CD4-positive, alpha-beta memory T cell (primary cell): ENCODE measurements around the gene TRNP1. TPM values are rescaled to one million over a fixed set of nuclear protein-coding genes. Genes with fewer than 3 reads are reported as not detected.

Experiments used
- CTCF ChIA-PET: fragments of 350-600 bp; sonication (Branson Sonifier 250); formaldehyde crosslinking; loops from one replicate; lab custom pipeline; 2021; ENCODE audit warnings: inconsistent platforms; ENCODE audit not compliant: partially characterized antibody; lab: Charles Lee
- POLR2A ChIA-PET: fragments of 350-600 bp; sonication (Branson Sonifier 250); formaldehyde crosslinking; loops from one replicate; lab custom pipeline; 2021; ENCODE audit not compliant: partially characterized antibody; lab: Charles Lee
- DNase-seq, 5 donors: peaks; one replicate each; pipeline versions ENCODE4 v3.0.0 to v3.0.0-alpha.2; 2020 to 2022; ENCODE audit warnings: mixed read lengths in 1 of 5
- H3K27ac ChIP-seq: one replicate; pipeline ENCODE4 v1.7.0; 2013; ENCODE audit warnings: low read depth, low read length
- H3K27me3 ChIP-seq: 2 replicates; pipeline ENCODE4 v1.7.0; 2013; ENCODE audit warnings: mild to moderate bottlenecking, low read length, moderate library complexity; ENCODE audit not compliant: insufficient read depth
- H3K36me3 ChIP-seq: 2 replicates; pipeline ENCODE4 v1.7.0; 2013; ENCODE audit warnings: mild to moderate bottlenecking, low read length, moderate library complexity; ENCODE audit not compliant: insufficient read depth
- H3K4me1 ChIP-seq: 2 replicates; pipeline ENCODE4 v1.7.0; 2013; ENCODE audit warnings: mild to moderate bottlenecking, low read length, moderate library complexity; ENCODE audit not compliant: insufficient read depth
- H3K4me3 ChIP-seq, 2 donors: one replicate each; pipeline ENCODE4 v1.7.0; 2013; ENCODE audit warnings: low read length in 2 of 2, mild to moderate bottlenecking in 1 of 2
- H3K9me3 ChIP-seq, 2 donors: one replicate each; pipeline ENCODE4 v1.7.0; 2013; ENCODE audit warnings: low read length in 2 of 2, control low read depth in 1 of 2; ENCODE audit not compliant: control insufficient read depth in 1 of 2
- H3K27ac Mint-ChIP-seq, 7 donors: one replicate each; pipeline ENCODE4 v1.8.0; 2020 to 2021; ENCODE audit warnings: mixed read lengths in 7 of 7, mild to moderate bottlenecking in 6 of 7, inconsistent platforms in 3 of 7, moderate library complexity in 3 of 7
- H3K27me3 Mint-ChIP-seq, 2 donors: one replicate each; pipeline ENCODE4 v1.8.0; 2020 to 2021; ENCODE audit warnings: mixed read lengths in 2 of 2
- H3K36me3 Mint-ChIP-seq, 2 donors: one replicate each; pipeline ENCODE4 v1.8.0; 2020 to 2021; ENCODE audit warnings: mixed read lengths in 2 of 2, inconsistent platforms in 1 of 2, mild to moderate bottlenecking in 1 of 2
- H3K4me1 Mint-ChIP-seq, 4 donors: one replicate each; pipeline ENCODE4 v1.8.0; 2020 to 2021; ENCODE audit warnings: mixed read lengths in 4 of 4, mild to moderate bottlenecking in 1 of 4
- H3K4me3 Mint-ChIP-seq, 8 donors: one replicate each; pipeline ENCODE4 v1.8.0; 2020 to 2021; ENCODE audit warnings: mixed read lengths in 8 of 8, mild to moderate bottlenecking in 7 of 8, moderate library complexity in 6 of 8, inconsistent platforms in 3 of 8
- H3K9me3 Mint-ChIP-seq, 8 donors: one replicate each; pipeline ENCODE4 v1.8.0; 2020 to 2021; ENCODE audit warnings: mixed read lengths in 8 of 8, mild to moderate bottlenecking in 5 of 8, inconsistent platforms in 3 of 8, moderate library complexity in 1 of 8
- intact Hi-C: fragments of 100-400 bp; cut with micrococcal nuclease; formaldehyde crosslinking; loops from one replicate; pipeline ENCODE4 v1.15.1; 2023
- polyA plus RNA-seq, 2 donors: library from polyadenylated mRNA; unstranded; fragments of 300-500 nt; fragmentation: Illumina TruSeq; gene quantifications; one replicate each; pipeline ENCODE4 v1.2.3, GENCODE V29; 2021
- total RNA-seq, 2 experiments: library from RNA; stranded (reverse); gene quantifications; one replicate each; pipeline ENCODE4 v1.2.3, GENCODE V29; 2021

The TRNP1 gene
- total and polyA plus RNA-seq, 4 experiments from 2014 or later, result not detected

- H3K36me3 ChIP-seq, result no peaks in the 10 kb centered on the region
- H3K27me3 ChIP-seq, result no peaks in the 10 kb centered on the region
- no peaks in the 10 kb centered on the region for H3K4me1 Mint-ChIP-seq
- peaks cover 2 to 3% of the 10 kb centered on the region in 2 donors for H3K27me3 Mint-ChIP-seq
- no peaks in the 10 kb centered on the region for H3K9me3 ChIP-seq
- no peaks in the 10 kb centered on the region for H3K36me3 Mint-ChIP-seq
- no peak for DNase-seq
- no peak overlapping the region for H3K27ac Mint-ChIP-seq
- no peak overlapping the region for H3K4me3 Mint-ChIP-seq
- no peak overlapping the region for H3K27ac ChIP-seq
- CTCF ChIA-PET, result interaction anchor here (1.9 kb wide), 1 partner anchor 16 kb away, joined by 5 read pairs; no protein-coding TSS in a partner anchor
- H3K4me1 ChIP-seq, result no peaks in the 10 kb centered on the region
- H3K9me3 Mint-ChIP-seq, result no peaks in the 10 kb centered on the region
- no peak overlapping the region for H3K4me3 ChIP-seq
- POLR2A ChIA-PET, result no interaction called here
- intact Hi-C loops, result no loop called here
These were observed 36.0 kb downstream of the TRNP1 start for GRCh38 chr1:27029517-27029916.

- Histone ChIP-seq H3K9me3 (no peaks in the 10 kb centered on the region), H3K4me1 (no peaks in the 10 kb centered on the region), H3K27ac (no peak overlapping the region), H3K4me3 (no peak overlapping the region), H3K36me3 (no peaks in the 10 kb centered on the region), H3K27me3 (no peaks in the 10 kb centered on the region)
- H3K27ac Mint-ChIP-seq, result no peak overlapping the region
- no peaks in the 10 kb centered on the region for H3K4me1 Mint-ChIP-seq
- no peak overlapping the region for H3K4me3 Mint-ChIP-seq
- H3K36me3 Mint-ChIP-seq, result no peaks in the 10 kb centered on the region
- intact Hi-C loops, result no loop called here
- no peaks in the 10 kb centered on the region for H3K9me3 Mint-ChIP-seq
- ChIA-PET POLR2A (no interaction called here), CTCF (interaction anchor here (0.7 kb wide), 1 partner anchor 253 kb away, joined by 5 read pairs; no protein-coding TSS in a partner anchor)
- DNase-seq, result no peak
- peaks cover 1 to 6% of the 10 kb centered on the region in 2 donors for H3K27me3 Mint-ChIP-seq
These were observed 38.0 kb downstream of the TRNP1 start for GRCh38 chr1:27031235-27032118.

- H3K36me3 ChIP-seq, result no peaks in the 10 kb centered on the region
- intact Hi-C loops, result no loop called here
- H3K27ac ChIP-seq, result no peak overlapping the region
- no peaks in the 10 kb centered on the region for H3K27me3 ChIP-seq
- Mint-ChIP-seq H3K36me3 (no peaks in the 10 kb centered on the region), H3K4me1 (no peaks in the 10 kb centered on the region), H3K27ac (no peak overlapping the region), H3K9me3 (no peaks in the 10 kb centered on the region), H3K27me3 (peaks cover 0 to 6% of the 10 kb centered on the region in 2 donors), H3K4me3 (no peak overlapping the region)
- DNase-seq, result no peak
- H3K4me3 ChIP-seq, result no peak overlapping the region
- no peaks in the 10 kb centered on the region for H3K9me3 ChIP-seq
- POLR2A ChIA-PET, result no interaction called here
- no peaks in the 10 kb centered on the region for H3K4me1 ChIP-seq
- CTCF ChIA-PET, result interaction anchor here (0.7 kb wide), 1 partner anchor 252 kb away, joined by 5 read pairs; no protein-coding TSS in a partner anchor
These were observed 38.6 kb downstream of the TRNP1 start for GRCh38 chr1:27032119-27032461.

GRCh38 chr1:27033043-27033746 lies 39.7 kb downstream of the TRNP1 start:
- Histone ChIP-seq H3K4me3 (no peak overlapping the region), H3K9me3 (no peaks in the 10 kb centered on the region), H3K4me1 (no peaks in the 10 kb centered on the region), H3K36me3 (no peaks in the 10 kb centered on the region), H3K27ac (no peak overlapping the region), H3K27me3 (no peaks in the 10 kb centered on the region)
- intact Hi-C loops, result no loop called here
- no peak for DNase-seq
- H3K27me3 Mint-ChIP-seq, result peaks cover 0 to 3% of the 10 kb centered on the region in 2 donors
- H3K4me1 Mint-ChIP-seq, result no peaks in the 10 kb centered on the region
- H3K36me3 Mint-ChIP-seq, result no peaks in the 10 kb centered on the region
- ChIA-PET CTCF (interaction anchor here (1.0 to 3.2 kb wide), 2 partner anchors 11 to 69 kb away, joined by 3 to 29 read pairs; no protein-coding TSS in a partner anchor), POLR2A (no interaction called here)
- H3K27ac Mint-ChIP-seq, result no peak overlapping the region
- H3K9me3 Mint-ChIP-seq, result no peaks in the 10 kb centered on the region
- H3K4me3 Mint-ChIP-seq, result no peak overlapping the region

GRCh38 chr1:27035344-27035743 lies 41.9 kb downstream of the TRNP1 start:
- Mint-ChIP-seq H3K4me3 (no peak overlapping the region), H3K9me3 (no peaks in the 10 kb centered on the region), H3K36me3 (no peaks in the 10 kb centered on the region), H3K27ac (no peak overlapping the region), H3K4me1 (no peaks in the 10 kb centered on the region), H3K27me3 (peaks cover 1 to 3% of the 10 kb centered on the region in 2 donors)
- CTCF ChIA-PET, result interaction anchor here (0.8 to 3.2 kb wide), 3 partner anchors 9 to 67 kb away, joined by 3 to 29 read pairs (median 4); no protein-coding TSS in a partner anchor
- Histone ChIP-seq H3K9me3 (no peaks in the 10 kb centered on the region), H3K4me1 (no peaks in the 10 kb centered on the region), H3K27me3 (no peaks in the 10 kb centered on the region), H3K4me3 (no peak overlapping the region), H3K27ac (no peak overlapping the region), H3K36me3 (no peaks in the 10 kb centered on the region)
- POLR2A ChIA-PET, result no interaction called here
- no peak for DNase-seq
- intact Hi-C loops, result no loop called here

- Mint-ChIP-seq H3K4me3 (no peak overlapping the region), H3K27ac (no peak overlapping the region), H3K27me3 (peaks cover 2 to 3% of the 10 kb centered on the region in 2 donors), H3K36me3 (no peaks in the 10 kb centered on the region), H3K4me1 (no peaks in the 10 kb centered on the region), H3K9me3 (no peaks in the 10 kb centered on the region)
- H3K27me3 ChIP-seq, result no peaks in the 10 kb centered on the region
- no peak overlapping the region for H3K27ac ChIP-seq
- ChIA-PET CTCF (interaction anchor here (0.7 to 1.9 kb wide), 5 partner anchors 9 to 149 kb away, joined by 3 to 9 read pairs (median 3); no protein-coding TSS in a partner anchor), POLR2A (no interaction called here)
- H3K9me3 ChIP-seq, result no peaks in the 10 kb centered on the region
- DNase-seq, result no peak
- no peaks in the 10 kb centered on the region for H3K4me1 ChIP-seq
- H3K36me3 ChIP-seq, result no peaks in the 10 kb centered on the region
- intact Hi-C loops, result no loop called here
- H3K4me3 ChIP-seq, result no peak overlapping the region
These were observed 43.2 kb downstream of the TRNP1 start for GRCh38 chr1:27036718-27037117.

- H3K4me3 ChIP-seq, result no peak overlapping the region
- H3K4me1 ChIP-seq, result no peaks in the 10 kb centered on the region
- H3K9me3 Mint-ChIP-seq, result no peaks in the 10 kb centered on the region
- intact Hi-C loops, result no loop called here
- POLR2A ChIA-PET, result no interaction called here
- H3K4me3 Mint-ChIP-seq, result no peak overlapping the region
- no peaks in the 10 kb centered on the region for H3K27me3 ChIP-seq
- no peaks in the 10 kb centered on the region for H3K9me3 ChIP-seq
- H3K4me1 Mint-ChIP-seq, result no peaks in the 10 kb centered on the region
- H3K27ac Mint-ChIP-seq, result no peak overlapping the region
- no peaks in the 10 kb centered on the region for H3K36me3 Mint-ChIP-seq
- H3K27ac ChIP-seq, result no peak overlapping the region
- no peaks in the 10 kb centered on the region for H3K36me3 ChIP-seq
- H3K27me3 Mint-ChIP-seq, result peaks cover 2 to 3% of the 10 kb centered on the region in 2 donors
- no peak for DNase-seq
- CTCF ChIA-PET, result interaction anchor here (1.9 kb wide), 1 partner anchor 8 kb away, joined by 9 read pairs; no protein-coding TSS in a partner anchor
These were observed 44.0 kb downstream of the TRNP1 start for GRCh38 chr1:27037518-27037917.
